Astrocyte (in vitro differentiated cells and primary cell): ENCODE measurements around the gene CCDC28A. TPM values are rescaled to one million over a fixed set of nuclear protein-coding genes. Genes with fewer than 3 reads are reported as not detected.

ENCODE experiments used
- DNase-seq: peaks from one replicate; pipeline ENCODE4 v3.0.0-alpha.2; 2010; ENCODE audit warnings: low read depth
- FAIRE-seq: peaks from 2 replicates; lab custom pipeline; 2011; peaks lifted over from hg19 to GRCh38; lab: Jason Lieb, UNC
- H2AFZ ChIP-seq: 2 replicates; pipeline ENCODE4 v1.6.0; 2012; ENCODE audit warnings: low read depth, low read length, inconsistent platforms
- H3K27ac ChIP-seq: 2 replicates; pipeline ENCODE4 v1.5.1; 2011; ENCODE audit warnings: low read depth, low read length, inconsistent platforms
- H3K27me3 ChIP-seq: 2 replicates; pipeline ENCODE4 v1.6.0; 2011; ENCODE audit warnings: low read length, inconsistent platforms; ENCODE audit not compliant: insufficient read depth
- H3K36me3 ChIP-seq: 2 replicates; pipeline ENCODE4 v1.5.1; 2011; ENCODE audit warnings: low read length, inconsistent platforms; ENCODE audit not compliant: insufficient read depth
- H3K4me1 ChIP-seq: 2 replicates; pipeline ENCODE4 v1.5.1; 2011; ENCODE audit warnings: low read length, inconsistent platforms; ENCODE audit not compliant: insufficient read depth
- H3K4me2 ChIP-seq: 2 replicates; pipeline ENCODE4 v1.6.0; 2012; ENCODE audit warnings: low read length, inconsistent platforms
- H3K4me3 ChIP-seq: 2 replicates; pipeline ENCODE4 v1.5.1; 2011; ENCODE audit warnings: low read depth, mild to moderate bottlenecking, low read length, inconsistent platforms; ENCODE audit not compliant: insufficient read depth
- H3K79me2 ChIP-seq: 2 replicates; pipeline ENCODE4 v1.6.0; 2012; ENCODE audit warnings: mild to moderate bottlenecking, low read length, inconsistent platforms; ENCODE audit not compliant: insufficient read depth
- H3K9ac ChIP-seq: 2 replicates; pipeline ENCODE4 v1.6.0; 2012; ENCODE audit warnings: mild to moderate bottlenecking, low read length, inconsistent platforms
- H3K9me3 ChIP-seq: 2 replicates; pipeline ENCODE4 v1.5.1; 2012; ENCODE audit warnings: low read depth, mild to moderate bottlenecking, low read length, inconsistent platforms; ENCODE audit not compliant: insufficient read depth
- H4K20me1 ChIP-seq: 2 replicates; pipeline ENCODE4 v1.6.0; 2012; ENCODE audit warnings: low read length, inconsistent platforms; ENCODE audit not compliant: insufficient read depth
- H3K27ac Mint-ChIP-seq: one replicate; pipeline ENCODE4 v1.8.0; 2021; ENCODE audit warnings: mild to moderate bottlenecking, mixed read lengths; ENCODE audit not compliant: unreplicated experiment
- H3K27me3 Mint-ChIP-seq: one replicate; pipeline ENCODE4 v1.8.0; 2021; ENCODE audit warnings: low read depth, mixed read lengths; ENCODE audit not compliant: unreplicated experiment
- H3K36me3 Mint-ChIP-seq: one replicate; pipeline ENCODE4 v1.8.0; 2021; ENCODE audit warnings: low read depth, mixed read lengths; ENCODE audit not compliant: unreplicated experiment
- H3K4me1 Mint-ChIP-seq: one replicate; pipeline ENCODE4 v1.8.0; 2021; ENCODE audit warnings: low read depth, mixed read lengths; ENCODE audit not compliant: unreplicated experiment
- H3K4me3 Mint-ChIP-seq: one replicate; pipeline ENCODE4 v1.8.0; 2021; ENCODE audit warnings: mild to moderate bottlenecking, moderate library complexity, mixed read lengths; ENCODE audit not compliant: unreplicated experiment
- H3K9me3 Mint-ChIP-seq: one replicate; pipeline ENCODE4 v1.8.0; 2021; ENCODE audit warnings: mild to moderate bottlenecking, mixed read lengths; ENCODE audit not compliant: unreplicated experiment
- EZH2 ChIP-seq: IDR thresholded peaks from 2 replicates; pipeline ENCODE4 v1.6.1; 2012; ENCODE audit warnings: mild to moderate bottlenecking, low read length, inconsistent platforms; ENCODE audit not compliant: insufficient read depth
- total RNA-seq: library from RNA; stranded (reverse); gene quantifications from 2 replicates; pipeline ENCODE4 v1.2.1, GENCODE V29; 2021
- TF ChIP-seq, protein P1 (sequence below): IDR thresholded peaks from 2 replicates; pipeline ENCODE4 v1.5.1; 2011; ENCODE audit warnings: low read depth, mild to moderate bottlenecking, inconsistent platforms, low read length, moderate library complexity; ENCODE audit not compliant: insufficient read depth

Gene CCDC28A
- total RNA-seq, 1 donor from 2014 or later, result 9.5 TPM

DNA sequence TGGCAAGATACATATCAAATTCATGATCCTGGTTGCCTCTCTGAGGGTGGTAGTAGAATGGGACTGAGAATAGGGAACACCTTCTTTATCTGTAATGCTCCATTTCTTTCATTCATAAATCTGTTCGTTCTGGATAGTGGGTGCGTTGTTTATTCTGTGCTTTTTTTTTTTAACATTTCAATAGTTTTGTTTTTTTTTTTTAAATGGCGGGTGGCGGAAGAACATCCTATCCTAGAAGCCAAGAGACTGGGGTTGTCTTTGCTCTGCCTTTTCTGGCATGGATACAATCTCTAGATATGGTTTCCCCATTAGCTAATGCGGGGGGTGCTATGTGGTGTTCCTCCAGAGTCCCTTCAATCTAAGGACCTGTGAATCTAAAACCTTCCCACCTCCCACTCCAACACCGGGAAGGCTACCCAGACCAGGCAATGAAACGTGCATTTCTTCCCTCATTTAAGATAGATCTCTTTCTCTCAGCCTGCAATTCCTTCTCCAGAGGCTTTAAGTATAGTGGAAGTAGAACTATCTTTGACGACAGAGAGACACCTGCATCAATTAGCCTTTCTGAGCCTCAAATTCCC, 883 bp upstream of the CCDC28A start:
- H4K20me1 ChIP-seq, result no peaks in the 10 kb centered on the region
- Mint-ChIP-seq H3K9me3 (no peaks in the 10 kb centered on the region), H3K27ac (peak overlapping the region; percentile 99), H3K4me1 (no peaks in the 10 kb centered on the region), H3K4me3 (peak overlapping the region; percentile 98), H3K36me3 (no peaks in the 10 kb centered on the region), H3K27me3 (no peaks in the 10 kb centered on the region)
- peak overlapping the region; percentile 96 for H2AFZ ChIP-seq
- FAIRE-seq (no peak), DNase-seq (no peak)
- no peaks in the 10 kb centered on the region for H3K27me3 ChIP-seq
- H3K9me3 ChIP-seq, result no peaks in the 10 kb centered on the region
- H3K4me2 ChIP-seq, result peak overlapping the region; percentile 94
- H3K27ac ChIP-seq, result peak overlapping the region; percentile 97
- H3K4me1 ChIP-seq, result peaks cover 11% of the 10 kb centered on the region
- H3K9ac ChIP-seq, result peak overlapping the region; percentile 92
- TF ChIP-seq EZH2, result no peak
- TF ChIP-seq, protein P1, sequence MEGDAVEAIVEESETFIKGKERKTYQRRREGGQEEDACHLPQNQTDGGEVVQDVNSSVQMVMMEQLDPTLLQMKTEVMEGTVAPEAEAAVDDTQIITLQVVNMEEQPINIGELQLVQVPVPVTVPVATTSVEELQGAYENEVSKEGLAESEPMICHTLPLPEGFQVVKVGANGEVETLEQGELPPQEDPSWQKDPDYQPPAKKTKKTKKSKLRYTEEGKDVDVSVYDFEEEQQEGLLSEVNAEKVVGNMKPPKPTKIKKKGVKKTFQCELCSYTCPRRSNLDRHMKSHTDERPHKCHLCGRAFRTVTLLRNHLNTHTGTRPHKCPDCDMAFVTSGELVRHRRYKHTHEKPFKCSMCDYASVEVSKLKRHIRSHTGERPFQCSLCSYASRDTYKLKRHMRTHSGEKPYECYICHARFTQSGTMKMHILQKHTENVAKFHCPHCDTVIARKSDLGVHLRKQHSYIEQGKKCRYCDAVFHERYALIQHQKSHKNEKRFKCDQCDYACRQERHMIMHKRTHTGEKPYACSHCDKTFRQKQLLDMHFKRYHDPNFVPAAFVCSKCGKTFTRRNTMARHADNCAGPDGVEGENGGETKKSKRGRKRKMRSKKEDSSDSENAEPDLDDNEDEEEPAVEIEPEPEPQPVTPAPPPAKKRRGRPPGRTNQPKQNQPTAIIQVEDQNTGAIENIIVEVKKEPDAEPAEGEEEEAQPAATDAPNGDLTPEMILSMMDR, result no peak
- no peaks in the 10 kb centered on the region for H3K79me2 ChIP-seq
- no peaks in the 10 kb centered on the region for H3K36me3 ChIP-seq
- H3K4me3 ChIP-seq, result peak overlapping the region; percentile 89

DNA sequence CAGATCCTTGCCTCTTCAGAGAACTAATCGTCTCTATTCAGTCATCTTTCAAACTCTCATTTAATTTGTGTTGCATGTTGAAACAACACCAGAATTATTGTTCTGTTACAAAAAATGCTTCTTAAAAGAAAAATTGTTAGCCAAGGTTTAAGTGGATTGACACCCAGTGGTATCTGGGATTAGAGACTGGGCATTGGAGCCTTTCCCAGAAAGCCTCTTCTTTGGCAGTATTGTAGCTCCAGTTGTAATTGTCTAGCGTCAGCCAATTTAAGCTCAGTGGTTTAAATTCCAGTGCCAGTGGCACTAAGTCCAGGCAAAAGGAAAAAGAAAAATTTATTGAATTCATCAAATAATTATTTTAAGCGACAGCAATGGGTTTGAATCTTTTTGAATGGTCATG, 801 bp downstream of the CCDC28A start:
- no peaks in the 10 kb centered on the region for H3K4me1 Mint-ChIP-seq
- Histone ChIP-seq H3K27me3 (no peaks in the 10 kb centered on the region), H3K36me3 (no peaks in the 10 kb centered on the region), H3K9me3 (no peaks in the 10 kb centered on the region), H3K79me2 (no peaks in the 10 kb centered on the region), H4K20me1 (no peaks in the 10 kb centered on the region), H3K4me3 (peak overlapping the region; percentile 89), H2AFZ (peak overlapping the region; percentile 96), H3K4me1 (peaks cover 11% of the 10 kb centered on the region), H3K9ac (peak overlapping the region; percentile 92), H3K27ac (peak overlapping the region; percentile 97), H3K4me2 (peak overlapping the region; percentile 94)
- H3K27ac Mint-ChIP-seq, result no peak overlapping the region
- no peaks in the 10 kb centered on the region for H3K9me3 Mint-ChIP-seq
- peak overlapping the region; percentile 98 for H3K4me3 Mint-ChIP-seq
- TF ChIP-seq EZH2, result no peak
- TF ChIP-seq, protein P1, result no peak
- FAIRE-seq (no peak), DNase-seq (no peak)
- peaks cover 6% of the 10 kb centered on the region for H3K36me3 Mint-ChIP-seq
- no peaks in the 10 kb centered on the region for H3K27me3 Mint-ChIP-seq

DNA sequence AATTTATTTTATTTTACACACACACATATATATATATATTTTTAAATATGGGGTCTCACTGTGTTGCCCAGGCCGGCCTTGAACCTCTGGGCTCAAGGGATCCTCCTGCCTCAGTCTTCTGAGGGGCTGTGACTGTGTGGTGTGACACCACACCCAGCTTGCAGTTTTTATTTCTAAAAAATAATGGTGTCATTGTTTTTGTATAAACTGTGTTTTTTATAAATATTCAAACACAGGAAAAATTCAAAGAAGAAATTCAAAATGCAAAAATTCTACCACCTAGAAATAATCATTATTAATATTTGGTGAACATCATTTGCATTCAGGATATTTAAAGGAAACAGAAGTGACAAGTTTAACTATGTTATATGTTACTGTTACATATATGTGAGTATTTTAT, 3.1 kb downstream of the CCDC28A start:
- Mint-ChIP-seq H3K27me3 (no peaks in the 10 kb centered on the region), H3K9me3 (no peaks in the 10 kb centered on the region), H3K27ac (no peak overlapping the region), H3K36me3 (peaks cover 6% of the 10 kb centered on the region), H3K4me1 (no peaks in the 10 kb centered on the region), H3K4me3 (no peak overlapping the region)
- no peak for DNase-seq
- H3K4me3 ChIP-seq, result no peak overlapping the region
- peaks cover 11% of the 10 kb centered on the region for H3K4me1 ChIP-seq
- H3K27me3 ChIP-seq, result no peaks in the 10 kb centered on the region
- H2AFZ ChIP-seq, result no peak overlapping the region
- H3K4me2 ChIP-seq, result no peak overlapping the region
- no peaks in the 10 kb centered on the region for H3K9me3 ChIP-seq
- peaks cover 4% of the 10 kb centered on the region for H3K36me3 ChIP-seq
- TF ChIP-seq EZH2, result no peak
- TF ChIP-seq, protein P1, result no peak
- no peaks in the 10 kb centered on the region for H4K20me1 ChIP-seq
- H3K9ac ChIP-seq, result no peak overlapping the region
- H3K79me2 ChIP-seq, result no peaks in the 10 kb centered on the region
- no peak for FAIRE-seq
- H3K27ac ChIP-seq, result no peak overlapping the region
